Loucy (cell line): ENCODE results near the gene ATP1B1.

ENCODE experiments used
- H2AFZ ChIP-seq: fragments of 200-600 bp; sonication (generic); 2 replicates; pipeline ENCODE4 v1.6.0; 2016; ENCODE audit warnings: antibody characterized with exemption, mild to moderate bottlenecking, low read length, moderate library complexity
- H3F3A ChIP-seq: fragments of 200-600 bp; 2 replicates; pipeline ENCODE4 v1.6.0; 2016; ENCODE audit warnings: antibody characterized with exemption, low read depth, mild to moderate bottlenecking
- H3K27me3 ChIP-seq: fragments of 200-600 bp; sonication (generic); 2 replicates; pipeline ENCODE4 v1.6.1; 2014; ENCODE audit warnings: low read length, mild to moderate bottlenecking; ENCODE audit not compliant: insufficient read depth, poor library complexity, severe bottlenecking
- H3K36me3 ChIP-seq: fragments of 200-600 bp; sonication (generic); 2 replicates; pipeline ENCODE4 v1.6.1; 2016; ENCODE audit warnings: low read length; ENCODE audit not compliant: insufficient read depth
- H3K4me1 ChIP-seq: fragments of 200-600 bp; sonication (generic); 2 replicates; pipeline ENCODE4 v1.5.1; 2014; ENCODE audit warnings: low read length, mild to moderate bottlenecking; ENCODE audit not compliant: insufficient read depth, poor library complexity, severe bottlenecking
- H3K4me2 ChIP-seq: fragments of 200-600 bp; sonication (generic); 2 replicates; pipeline ENCODE4 v1.6.0; 2014; ENCODE audit warnings: antibody characterized with exemption, low read length, low read depth, mild to moderate bottlenecking; ENCODE audit not compliant: poor library complexity, severe bottlenecking
- H3K4me3 ChIP-seq: fragments of 200-600 bp; sonication (generic); 2 replicates; pipeline ENCODE4 v1.5.1; 2014; ENCODE audit warnings: low read length, mild to moderate bottlenecking, mixed read lengths; ENCODE audit not compliant: poor library complexity, severe bottlenecking
- H3K79me2 ChIP-seq: fragments of 200-600 bp; sonication (generic); 2 replicates; pipeline ENCODE4 v1.6.1; 2014; ENCODE audit warnings: low read length; ENCODE audit not compliant: insufficient read depth
- H3K9ac ChIP-seq: fragments of 200-600 bp; sonication (generic); 2 replicates; pipeline ENCODE4 v1.6.0; 2014; ENCODE audit warnings: mild to moderate bottlenecking, low read depth, low read length, moderate library complexity; ENCODE audit not compliant: poor library complexity, severe bottlenecking
- H3K9me2 ChIP-seq: fragments of 200-600 bp; sonication (generic); replicated peaks from 2 replicates; pipeline ENCODE4 v1.6.1; 2016; ENCODE audit warnings: low read depth, low read length, mixed read lengths
- H3K9me3 ChIP-seq: fragments of 200-600 bp; sonication (generic); 2 replicates; pipeline ENCODE4 v1.6.1; 2014; ENCODE audit warnings: mild to moderate bottlenecking, antibody characterized with exemption, low read length, low read depth; ENCODE audit not compliant: insufficient read depth
- H4K20me1 ChIP-seq: fragments of 200-600 bp; sonication (generic); 2 replicates; pipeline ENCODE4 v1.6.0; 2014; ENCODE audit warnings: antibody characterized with exemption, low read length, mild to moderate bottlenecking; ENCODE audit not compliant: insufficient read depth, poor library complexity, severe bottlenecking
- EZH2phosphoT487 ChIP-seq: fragments of 200-600 bp; IDR thresholded peaks from 2 replicates; pipeline ENCODE4 v1.6.1; 2018; ENCODE audit warnings: antibody characterized with exemption, mild to moderate bottlenecking, moderate library complexity, borderline replicate concordance
- TF ChIP-seq, protein P1 (sequence below): fragments of 200-600 bp; sonication (generic); conservative IDR thresholded peaks from 2 replicates; pipeline ENCODE4 v1.5.1; 2014; ENCODE audit warnings: mild to moderate bottlenecking, antibody characterized with exemption, low read length

ATP1B1 gene

DNA sequence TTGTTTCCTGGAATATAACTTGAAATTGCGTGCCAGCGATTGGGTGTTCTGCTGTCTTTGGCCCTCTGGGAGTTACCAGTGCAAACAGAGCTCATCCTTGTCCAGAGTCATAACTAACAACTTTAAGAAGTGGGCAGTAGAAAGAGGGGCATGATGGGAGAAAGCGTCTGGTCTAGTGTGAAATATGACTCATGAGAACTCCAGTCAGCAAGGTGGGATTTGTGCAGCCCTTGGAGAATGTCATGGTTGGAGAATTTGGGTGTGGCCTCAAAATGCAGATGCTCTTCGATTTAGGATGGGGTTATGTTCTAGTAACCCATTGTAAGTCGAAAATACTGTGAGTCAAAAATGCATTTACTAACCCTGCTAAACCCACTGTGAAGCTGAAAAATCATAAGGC is 12.9 kb downstream of the ATP1B1 start:
- no peaks in the 10 kb centered on the region for H3F3A ChIP-seq
- no peak overlapping the region for H3K9ac ChIP-seq
- H3K9me3 ChIP-seq: no peaks in the 10 kb centered on the region
- H4K20me1 ChIP-seq: no peaks in the 10 kb centered on the region
- no peak overlapping the region for H3K4me2 ChIP-seq
- H3K9me2 ChIP-seq: no peaks in the 10 kb centered on the region
- no peak for TF ChIP-seq EZH2phosphoT487
- TF ChIP-seq, protein P1, sequence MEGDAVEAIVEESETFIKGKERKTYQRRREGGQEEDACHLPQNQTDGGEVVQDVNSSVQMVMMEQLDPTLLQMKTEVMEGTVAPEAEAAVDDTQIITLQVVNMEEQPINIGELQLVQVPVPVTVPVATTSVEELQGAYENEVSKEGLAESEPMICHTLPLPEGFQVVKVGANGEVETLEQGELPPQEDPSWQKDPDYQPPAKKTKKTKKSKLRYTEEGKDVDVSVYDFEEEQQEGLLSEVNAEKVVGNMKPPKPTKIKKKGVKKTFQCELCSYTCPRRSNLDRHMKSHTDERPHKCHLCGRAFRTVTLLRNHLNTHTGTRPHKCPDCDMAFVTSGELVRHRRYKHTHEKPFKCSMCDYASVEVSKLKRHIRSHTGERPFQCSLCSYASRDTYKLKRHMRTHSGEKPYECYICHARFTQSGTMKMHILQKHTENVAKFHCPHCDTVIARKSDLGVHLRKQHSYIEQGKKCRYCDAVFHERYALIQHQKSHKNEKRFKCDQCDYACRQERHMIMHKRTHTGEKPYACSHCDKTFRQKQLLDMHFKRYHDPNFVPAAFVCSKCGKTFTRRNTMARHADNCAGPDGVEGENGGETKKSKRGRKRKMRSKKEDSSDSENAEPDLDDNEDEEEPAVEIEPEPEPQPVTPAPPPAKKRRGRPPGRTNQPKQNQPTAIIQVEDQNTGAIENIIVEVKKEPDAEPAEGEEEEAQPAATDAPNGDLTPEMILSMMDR: no peak
- no peak overlapping the region for H3K4me3 ChIP-seq
- H3K36me3 ChIP-seq: no peaks in the 10 kb centered on the region
- H3K4me1 ChIP-seq: peaks cover 5% of the 10 kb centered on the region
- no peaks in the 10 kb centered on the region for H3K79me2 ChIP-seq
- no peaks in the 10 kb centered on the region for H3K27me3 ChIP-seq
- H2AFZ ChIP-seq: no peak overlapping the region

DNA sequence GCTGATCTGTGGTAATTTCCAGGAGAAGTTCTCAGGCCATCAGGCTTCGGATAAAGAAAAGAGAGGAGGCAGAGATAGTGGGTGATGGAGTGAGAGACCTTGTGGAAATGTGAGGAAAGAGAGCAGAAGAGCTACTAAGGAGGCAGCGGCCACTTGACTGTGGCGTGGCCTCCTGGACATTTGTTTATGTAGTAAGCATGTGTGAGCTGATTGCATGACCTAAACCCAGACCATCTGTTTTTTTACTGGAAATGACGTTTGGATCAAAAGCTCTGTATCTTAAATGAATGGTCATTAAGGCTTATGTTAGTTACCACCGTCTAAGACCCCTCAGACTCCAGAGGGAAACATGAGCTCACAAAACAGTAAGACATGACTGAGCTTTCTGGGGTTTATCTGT is 13.6 kb downstream of the ATP1B1 start:
- Histone ChIP-seq H3K4me2 (no peak overlapping the region), H3K27me3 (no peaks in the 10 kb centered on the region), H3K79me2 (no peaks in the 10 kb centered on the region), H3K4me1 (peaks cover 5% of the 10 kb centered on the region), H4K20me1 (no peaks in the 10 kb centered on the region), H3K9ac (no peak overlapping the region), H3K9me2 (no peaks in the 10 kb centered on the region), H3K36me3 (peaks cover 2% of the 10 kb centered on the region; the same call in 1 of the 2 replicates), H3K4me3 (no peak overlapping the region), H3K9me3 (no peaks in the 10 kb centered on the region), H3F3A (no peaks in the 10 kb centered on the region), H2AFZ (no peak overlapping the region)
- no peak for TF ChIP-seq EZH2phosphoT487
- TF ChIP-seq, protein P1: no peak

DNA sequence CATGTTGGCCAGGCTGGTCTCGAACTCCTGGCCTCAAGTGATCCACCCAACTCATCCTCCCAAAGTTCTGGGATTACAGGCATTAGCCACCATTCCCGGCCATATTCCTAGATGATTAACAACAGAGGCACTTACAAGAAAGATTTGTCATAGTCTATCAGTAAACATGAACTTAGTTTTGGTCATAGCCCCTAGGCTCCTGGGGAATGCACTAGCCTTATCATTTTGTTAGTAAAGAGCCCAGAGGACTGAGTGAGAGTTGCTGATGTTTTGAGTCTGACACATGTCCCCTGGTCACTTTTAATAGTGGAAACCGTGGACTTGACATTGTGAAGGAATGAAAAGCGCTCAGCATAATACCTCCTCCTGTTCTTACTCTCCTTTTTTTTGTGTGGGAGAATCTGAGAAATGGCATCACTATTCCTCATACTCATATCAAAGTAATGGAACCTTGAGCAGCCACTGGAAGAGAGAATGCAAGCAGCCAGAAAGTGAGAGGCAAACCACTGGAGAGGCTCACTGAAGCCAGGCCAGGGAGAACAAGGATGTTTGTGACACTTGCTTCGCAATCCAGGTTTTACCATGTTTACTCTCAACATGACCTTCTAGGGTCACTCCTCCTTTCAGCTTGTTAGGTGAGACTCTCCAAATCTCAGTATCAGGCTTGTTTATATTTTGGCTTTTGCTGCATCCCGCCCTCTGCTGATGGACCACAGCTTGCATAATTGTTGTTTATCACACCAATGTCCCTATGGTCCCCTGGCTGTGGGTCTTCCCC is 14.8 kb downstream of the ATP1B1 start:
- H3K4me3 ChIP-seq: no peak overlapping the region
- no peaks in the 10 kb centered on the region for H3K9me3 ChIP-seq
- H3K4me1 ChIP-seq: no peaks in the 10 kb centered on the region
- no peak overlapping the region for H3K4me2 ChIP-seq
- no peaks in the 10 kb centered on the region for H3K27me3 ChIP-seq
- no peak overlapping the region for H3K9ac ChIP-seq
- no peaks in the 10 kb centered on the region for H3K9me2 ChIP-seq
- TF ChIP-seq, protein P1: no peak
- TF ChIP-seq EZH2phosphoT487: no peak
- no peak overlapping the region for H2AFZ ChIP-seq
- no peaks in the 10 kb centered on the region for H4K20me1 ChIP-seq
- no peaks in the 10 kb centered on the region for H3F3A ChIP-seq
- H3K79me2 ChIP-seq: no peaks in the 10 kb centered on the region
- H3K36me3 ChIP-seq: peaks cover 12% of the 10 kb centered on the region; the same call in 1 of the 2 replicates
